HG03565 (cell line): ENCODE results near the gene OTOG.

Experiments
- ATAC-seq: cut with Tn5 transposase; IDR thresholded peaks from one replicate; pipeline ENCODE4 v1.9.1; 2021; ENCODE audit warnings: mild to moderate bottlenecking, moderate library complexity; ENCODE audit not compliant: unreplicated experiment

OTOG gene

DNA sequence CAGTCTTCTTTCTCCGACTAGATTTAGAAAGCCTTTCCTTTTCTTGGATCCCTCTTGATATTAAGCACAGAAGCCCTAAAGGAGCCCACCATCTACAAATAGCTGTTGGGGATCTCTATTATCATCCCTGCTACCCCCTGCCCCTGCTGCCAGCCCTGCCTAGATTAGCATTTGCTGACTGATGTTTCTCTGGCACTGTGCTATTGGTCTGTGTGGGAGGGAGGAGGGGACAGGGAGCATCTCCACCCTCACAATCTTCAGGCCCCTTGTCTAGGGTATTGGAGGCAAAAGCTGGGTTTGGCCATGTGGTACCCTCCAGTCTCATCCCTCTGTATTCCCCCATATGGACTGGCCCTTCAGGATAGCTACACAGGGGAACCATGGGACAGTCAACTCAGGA lies 9.0 kb upstream of the OTOG start:
- ATAC-seq = no peak

DNA sequence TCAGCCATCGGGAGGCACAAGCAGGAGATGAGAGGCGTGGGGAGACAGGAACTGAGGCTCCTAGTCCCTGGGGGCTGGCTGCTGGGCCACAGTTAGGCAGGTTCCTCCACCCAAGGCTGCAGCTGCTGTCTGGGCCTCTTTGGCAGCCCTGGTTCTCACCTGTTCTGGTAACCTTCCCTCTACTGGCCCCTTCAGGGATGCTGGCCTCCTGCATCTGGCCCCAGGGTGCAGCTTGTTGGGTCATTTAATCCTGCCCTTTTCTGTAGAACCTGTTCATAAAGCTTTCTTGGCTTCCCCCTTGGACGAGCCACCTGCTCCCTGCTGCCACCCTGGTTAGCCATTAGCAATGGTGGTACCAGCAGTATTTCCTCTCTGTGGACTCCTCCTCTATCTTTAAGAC lies 8.3 kb upstream of the OTOG start:
- no peak for ATAC-seq

DNA sequence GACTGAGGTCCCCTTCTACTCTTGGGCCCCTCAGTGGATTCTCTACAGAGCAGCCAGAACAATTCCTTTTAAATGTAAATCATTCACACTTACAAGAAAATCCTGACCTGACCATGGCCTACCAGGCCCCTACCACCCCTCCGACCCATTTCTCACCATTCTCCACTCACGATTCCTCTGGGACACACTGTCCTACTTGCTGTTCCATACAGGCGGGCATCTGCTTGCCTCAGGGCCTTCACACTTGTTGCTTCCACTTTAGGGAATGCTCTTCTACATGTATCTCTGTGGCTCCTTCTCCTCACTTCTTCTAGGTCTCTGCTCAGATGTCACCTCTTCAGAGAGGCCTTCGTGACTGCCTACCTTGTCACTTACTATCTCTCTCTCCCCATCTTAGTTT lies 6.3 kb upstream of the OTOG start:
- ATAC-seq = no peak

DNA sequence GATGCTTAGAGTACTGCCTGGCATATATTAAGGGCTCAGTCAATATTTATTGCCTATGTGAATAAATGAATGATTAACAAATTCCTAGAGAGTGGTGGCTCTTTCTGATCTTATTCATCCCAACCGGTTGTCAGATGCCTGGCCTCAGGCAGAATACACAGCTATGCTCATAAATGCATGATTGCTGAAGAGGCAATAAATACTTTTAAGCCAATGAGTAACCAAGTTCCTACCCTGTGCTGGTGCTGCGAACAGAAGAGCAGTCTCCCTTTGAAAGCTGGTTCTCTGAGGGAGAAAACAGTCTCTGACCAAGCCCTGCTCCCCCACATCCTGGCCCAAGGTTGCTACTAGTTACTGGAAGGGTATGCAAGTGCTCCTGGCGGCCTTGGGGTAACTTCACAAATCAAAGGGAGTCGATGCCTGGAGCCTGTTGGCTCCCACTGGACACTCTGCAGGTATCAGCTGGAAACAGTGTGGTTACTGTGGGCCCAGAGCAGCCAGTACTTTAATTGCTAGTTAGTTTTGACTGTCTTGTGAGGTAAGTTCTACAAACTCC lies 5.7 kb upstream of the OTOG start:
- ATAC-seq = no peak

DNA sequence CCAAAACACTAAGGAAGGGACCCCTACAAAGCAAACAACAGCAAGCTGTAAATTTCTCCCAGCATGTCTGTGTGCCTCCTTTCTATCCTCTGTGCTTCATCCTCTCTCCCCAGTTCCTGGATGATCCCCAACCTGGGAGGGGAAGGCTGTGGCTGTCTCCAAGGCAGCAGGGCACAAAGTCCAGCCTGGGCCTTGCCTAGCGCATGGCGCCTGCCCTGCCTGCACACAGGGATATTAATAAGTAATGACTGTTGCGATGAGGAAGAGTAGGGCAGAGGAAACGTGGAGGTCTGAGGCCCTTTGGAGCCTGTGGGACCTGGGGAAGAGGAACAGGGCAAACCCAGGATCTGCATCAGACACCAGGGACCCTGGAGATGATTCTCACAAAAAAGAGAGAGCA lies 4.8 kb upstream of the OTOG start:
- no peak for ATAC-seq

DNA sequence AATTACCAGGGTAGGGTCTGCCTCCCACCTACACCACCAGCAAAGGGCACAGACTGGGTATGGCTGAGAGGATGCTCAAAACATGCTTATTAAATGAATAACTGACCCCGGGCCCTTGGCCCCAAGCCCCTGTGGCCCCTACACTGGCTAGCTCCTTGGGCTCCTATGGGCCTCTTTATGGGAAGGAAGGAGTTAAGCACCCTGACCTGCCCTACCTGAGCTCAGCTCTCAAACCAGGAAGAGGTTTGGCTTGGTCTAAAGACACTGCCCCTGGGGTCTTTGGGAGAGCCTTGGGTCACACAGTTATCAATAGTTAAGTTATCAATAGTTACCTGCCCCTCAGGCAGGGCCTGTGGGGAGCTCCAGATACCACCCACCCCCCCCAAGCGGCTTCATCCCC lies 4.0 kb upstream of the OTOG start:
- ATAC-seq = no peak

DNA sequence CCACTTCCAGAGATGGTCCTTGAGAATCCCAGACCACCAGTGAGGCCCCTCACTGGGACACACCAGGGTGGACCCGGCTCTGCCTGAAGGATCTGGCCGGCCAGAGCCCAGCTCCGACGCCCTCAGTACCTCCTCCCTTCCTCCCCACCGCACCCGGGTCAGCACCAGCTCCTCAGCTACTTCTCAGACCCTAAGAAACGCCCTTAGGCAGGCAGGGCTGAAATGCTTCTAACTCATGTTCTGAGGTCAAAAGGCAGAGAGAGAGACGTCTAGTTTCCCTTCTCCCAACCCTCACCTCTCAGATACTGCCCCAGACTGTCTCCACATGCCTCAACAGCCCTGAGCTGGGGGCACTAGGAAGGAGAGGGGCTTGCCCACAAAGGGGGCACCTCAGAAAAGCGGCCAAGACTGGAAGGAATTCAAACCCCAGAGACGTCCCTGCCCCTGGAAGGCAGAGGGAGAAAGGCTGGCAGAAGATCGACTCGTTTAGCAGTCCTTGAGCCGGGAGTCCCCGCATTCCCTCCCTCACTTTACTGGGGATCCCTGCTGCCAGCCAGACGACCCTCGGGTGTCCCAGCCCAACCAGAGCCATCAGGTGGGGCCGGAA lies 3.4 kb upstream of the OTOG start:
- ATAC-seq = no peak

DNA sequence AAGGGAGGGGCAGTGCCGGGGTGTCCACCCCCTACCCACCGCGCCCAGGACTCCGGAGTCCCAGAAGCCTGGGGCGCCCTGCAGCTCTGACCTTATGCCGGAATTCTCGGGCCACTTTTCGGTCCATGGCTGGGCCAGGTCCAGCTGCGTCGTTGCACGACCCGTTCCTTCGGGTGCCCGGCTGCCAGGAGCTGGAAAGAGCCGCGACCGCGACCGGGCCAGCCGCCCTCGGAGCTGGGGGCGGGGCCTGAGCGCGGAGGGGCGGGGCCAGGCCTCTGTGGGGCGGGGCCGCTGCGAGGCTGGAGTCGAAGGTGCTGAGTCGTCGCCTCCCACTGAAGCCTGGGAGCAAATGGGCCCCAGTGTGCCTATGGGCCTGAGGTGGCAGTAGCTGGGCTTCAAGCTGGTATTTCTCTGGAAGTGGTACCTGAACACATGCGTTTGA lies 2.9 kb upstream of the OTOG start, which contains the start of gene USH1C:
Gene USH1C, minus strand, starts transcription at position 236 of the 442 bp plus-strand sequence. Its CDS starts 109 bp downstream, at position 127.
- no peak for ATAC-seq

DNA sequence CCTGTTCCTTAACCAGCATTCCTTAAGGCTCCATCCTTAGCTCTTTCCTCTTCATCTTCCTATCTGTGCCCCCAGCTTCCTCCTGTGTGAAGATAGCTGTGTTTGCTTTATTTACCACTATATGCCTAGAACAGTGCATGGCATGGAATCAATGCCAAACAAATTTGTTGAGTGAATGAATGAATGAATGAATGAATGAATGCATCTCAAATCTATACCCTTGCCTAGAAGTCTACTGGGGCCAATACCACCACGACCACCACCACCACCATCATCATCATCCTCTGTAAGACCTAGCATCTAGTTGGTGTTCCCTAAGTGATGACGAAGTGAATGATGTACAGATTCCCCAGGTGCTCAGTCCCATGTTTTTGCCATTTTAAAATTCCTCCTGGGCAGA lies 819 bp upstream of the OTOG start:
- ATAC-seq = no peak

DNA sequence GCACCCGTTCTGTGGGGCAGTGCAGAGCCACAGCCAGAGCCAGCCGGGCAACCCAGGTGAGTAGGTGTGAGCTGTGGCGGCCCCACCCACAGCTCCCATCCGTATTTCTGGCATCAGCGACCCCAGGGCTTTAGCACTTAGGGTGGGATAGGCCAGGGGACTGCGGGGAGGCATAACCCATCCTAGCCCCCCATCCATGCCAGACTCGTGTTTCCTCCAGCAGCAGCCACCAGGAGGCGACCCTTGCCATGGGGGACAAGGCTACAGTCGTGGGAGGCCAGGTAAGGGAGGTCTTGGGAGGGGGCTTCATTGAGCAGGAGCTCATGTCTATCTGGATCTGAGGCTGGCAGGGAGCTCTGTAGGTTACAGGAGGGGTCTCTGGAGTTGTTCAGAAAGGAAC lies 873 bp downstream of the OTOG start:
- ATAC-seq = no peak

DNA sequence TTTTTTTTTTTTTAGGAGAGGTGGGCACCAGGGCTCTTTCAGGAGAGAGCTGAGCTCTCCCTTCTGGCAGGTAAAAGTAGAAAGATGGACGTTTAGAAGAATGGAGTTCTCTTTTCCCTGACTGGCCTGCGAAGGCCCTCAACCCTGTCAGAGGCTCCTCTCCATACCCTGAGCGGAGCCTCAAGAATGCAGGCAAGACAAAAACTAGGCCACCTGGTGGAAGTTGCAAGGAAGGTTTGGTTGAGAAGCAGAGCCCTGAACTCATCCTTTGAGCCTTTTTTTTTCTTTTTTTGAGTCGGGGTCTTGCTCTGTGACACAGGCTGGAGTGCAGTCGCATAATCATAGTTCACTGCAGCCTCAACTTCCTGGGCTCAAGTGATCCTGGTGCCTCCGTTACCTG lies 1.4 kb downstream of the OTOG start:
- ATAC-seq = no peak

DNA sequence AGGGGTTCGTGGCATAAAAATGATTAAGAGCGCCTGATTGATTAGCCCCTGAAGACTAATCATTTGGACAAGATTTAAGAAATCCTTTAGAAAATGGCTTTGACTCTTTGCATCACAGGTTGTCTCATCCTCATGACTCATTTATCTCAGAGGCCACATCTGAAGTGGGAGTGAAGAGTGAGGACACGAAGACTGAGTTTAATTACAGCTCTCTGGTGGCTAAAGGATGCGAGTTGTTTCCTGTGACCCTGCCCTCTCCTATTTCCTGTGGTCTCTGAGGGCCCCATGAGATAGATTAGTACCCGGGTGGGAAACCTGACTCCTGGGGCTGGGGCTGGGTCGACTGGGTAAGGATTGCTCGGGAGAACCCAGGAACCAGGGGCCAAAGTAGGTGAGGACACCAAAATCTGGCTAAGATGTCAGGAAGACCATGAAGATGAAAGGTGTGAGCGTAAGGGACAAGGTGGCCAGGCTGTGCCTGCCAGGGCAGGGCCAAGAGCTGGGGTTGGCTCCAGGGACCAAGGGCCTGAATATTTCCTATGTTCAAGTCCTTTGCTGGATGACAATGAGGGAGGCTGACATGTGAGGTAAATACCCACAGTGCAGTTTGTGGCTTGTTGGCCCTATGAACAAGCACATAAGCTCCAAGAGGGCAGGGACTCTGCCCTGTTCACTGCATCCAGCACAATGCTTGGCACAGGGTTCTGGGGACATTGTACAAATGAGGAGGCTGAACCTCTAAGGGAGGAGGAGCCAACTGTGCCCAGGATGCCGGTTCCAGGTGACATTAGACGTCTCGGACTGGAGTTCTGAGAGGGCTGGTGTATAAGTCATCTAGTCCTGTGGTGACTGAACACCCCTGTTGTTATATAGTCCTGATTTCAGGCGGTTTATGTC lies 3.6 kb downstream of the OTOG start:
- no peak for ATAC-seq

DNA sequence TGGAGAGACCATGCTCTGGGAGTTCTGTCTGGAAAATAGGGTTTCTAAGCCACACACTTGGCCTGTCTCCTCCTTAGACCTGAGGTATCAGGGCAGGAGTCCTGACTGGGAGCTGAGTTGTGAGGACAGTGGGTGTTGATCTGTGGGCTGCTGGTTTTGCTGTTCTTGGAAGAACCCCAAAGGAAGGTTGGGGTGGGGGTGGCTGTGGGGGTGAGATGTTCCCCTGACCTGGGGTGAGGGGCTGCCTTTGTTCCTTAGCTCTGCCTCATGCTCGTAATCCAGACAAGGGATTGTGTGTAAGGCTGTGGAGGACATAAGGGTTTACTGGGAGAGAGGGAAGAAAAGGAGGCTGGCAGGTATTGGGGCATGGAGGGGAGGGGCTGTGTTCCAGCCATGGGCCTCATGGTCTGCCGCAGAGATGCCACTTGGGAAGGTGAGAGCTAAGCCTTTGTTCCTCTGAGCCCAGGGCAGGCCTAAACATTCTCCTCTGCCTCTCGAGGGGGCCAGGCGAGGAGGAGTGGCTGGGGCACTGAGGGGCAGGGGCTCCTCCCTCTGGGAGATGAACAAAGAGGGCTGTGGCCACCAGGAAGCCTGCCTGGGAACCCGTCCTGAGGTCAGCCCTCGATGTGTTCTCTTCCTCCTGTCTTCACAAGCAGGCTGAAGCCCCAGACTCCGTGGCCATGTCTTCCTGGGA lies 4.4 kb downstream of the OTOG start:
- ATAC-seq = no peak

DNA sequence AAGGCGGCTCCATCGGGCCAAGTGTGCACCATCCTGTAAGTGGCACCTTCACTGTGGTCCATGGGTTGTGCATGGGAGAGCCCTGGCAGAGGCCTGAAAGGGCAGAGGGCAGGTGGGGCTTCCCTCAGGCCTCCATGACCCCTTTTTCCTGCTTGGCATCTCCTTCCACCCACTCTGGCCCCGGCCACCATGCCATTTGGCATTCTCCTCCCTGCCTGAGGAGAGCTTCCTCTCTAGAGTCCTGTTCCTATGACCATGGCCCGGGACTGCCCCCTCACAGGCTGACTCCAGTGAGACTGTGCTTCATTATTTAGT lies 4.9 kb downstream of the OTOG start:
- no peak for ATAC-seq

DNA sequence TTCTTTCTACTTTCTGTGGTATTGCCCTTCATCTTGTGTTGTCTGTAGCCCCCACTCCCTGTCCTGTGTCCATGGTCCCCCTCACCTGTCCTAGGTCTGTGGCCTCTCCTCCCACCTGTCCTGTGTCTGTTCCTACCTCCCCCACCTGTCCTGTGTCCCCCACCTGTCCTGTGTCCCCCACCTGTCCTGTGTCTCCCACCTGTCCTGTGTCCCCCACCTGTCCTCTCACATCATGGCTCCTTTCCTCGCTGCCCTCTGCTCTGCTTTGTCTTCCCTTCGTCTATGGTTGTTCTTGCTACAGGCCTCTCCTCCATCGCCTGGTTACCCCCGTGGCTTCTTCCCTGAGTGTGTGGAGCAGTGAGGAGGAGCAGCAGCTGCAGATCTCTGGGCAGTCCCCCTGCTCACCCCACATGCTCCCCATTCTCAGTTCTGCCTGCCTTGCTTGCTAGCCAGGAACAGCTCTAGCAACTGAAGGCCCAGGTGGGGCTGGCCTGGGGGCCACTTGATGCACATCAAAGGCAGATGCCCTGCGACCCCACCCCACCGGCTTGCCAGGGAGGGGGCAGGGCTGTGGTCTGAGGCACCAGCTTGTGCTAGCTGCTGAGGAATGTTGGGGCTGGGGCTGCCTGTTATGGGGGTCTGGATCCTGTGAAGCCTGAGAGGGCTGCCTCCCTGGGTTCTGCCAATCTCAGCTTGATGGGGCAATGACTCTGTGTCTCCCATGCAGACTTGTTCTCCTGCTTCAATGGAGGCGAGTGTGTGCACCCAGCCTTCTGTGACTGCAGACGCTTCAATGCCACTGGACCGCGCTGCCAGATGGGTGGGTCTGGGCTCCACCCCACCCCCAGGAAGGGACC lies 5.6 kb downstream of the OTOG start:
- ATAC-seq = no peak

DNA sequence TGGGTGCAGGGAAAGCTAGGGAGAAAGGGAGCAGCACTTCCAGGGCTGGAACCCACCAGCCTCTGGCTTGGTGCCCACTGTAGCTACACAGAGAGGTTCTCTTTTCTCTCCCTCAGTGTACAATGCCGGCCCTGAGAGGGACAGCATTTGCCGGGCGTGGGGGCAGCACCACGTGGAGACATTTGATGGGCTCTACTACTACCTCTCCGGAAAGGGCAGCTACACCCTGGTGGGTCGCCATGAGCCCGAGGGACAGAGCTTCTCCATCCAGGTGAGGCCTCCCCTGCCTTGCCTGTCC lies 6.1 kb downstream of the OTOG start:
- no peak for ATAC-seq

DNA sequence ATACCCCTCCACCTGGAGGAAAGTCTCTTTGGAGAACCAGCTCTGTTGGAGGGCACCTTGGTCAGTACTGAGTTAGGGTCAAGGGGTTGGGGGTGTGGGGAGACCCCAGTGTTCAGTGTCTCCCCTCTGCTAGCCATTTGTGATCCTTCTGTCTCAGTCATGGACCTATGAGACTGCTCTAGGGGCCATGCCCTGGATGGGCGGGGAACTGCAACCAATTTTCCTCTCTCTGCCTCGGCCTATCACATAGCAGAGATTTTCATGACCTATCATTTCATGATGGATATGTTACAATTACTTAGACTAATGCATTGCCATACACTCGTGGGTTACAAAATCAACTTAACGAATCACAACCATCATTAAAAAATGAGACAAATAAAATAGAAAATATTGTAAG lies 7.4 kb downstream of the OTOG start:
- no peak for ATAC-seq

DNA sequence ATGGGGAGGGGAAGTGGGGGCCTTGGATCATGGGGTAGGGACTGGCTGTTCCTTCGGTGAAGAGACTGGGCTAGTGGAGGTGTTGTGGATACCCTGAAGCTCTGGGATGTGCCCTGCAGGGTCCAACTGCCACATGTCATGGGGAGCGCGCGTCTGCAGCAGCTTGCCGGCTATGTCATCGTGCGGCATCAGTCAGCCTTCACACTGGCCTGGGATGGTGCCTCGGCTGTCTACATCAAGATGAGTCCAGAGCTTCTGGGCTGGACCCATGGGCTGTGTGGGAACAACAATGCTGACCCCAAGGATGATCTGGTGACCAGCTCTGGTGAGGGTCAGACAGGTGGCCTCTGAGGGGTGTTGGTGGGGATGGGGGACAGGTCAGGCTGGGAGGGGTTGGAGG lies 9.9 kb downstream of the OTOG start:
- no peak for ATAC-seq

DNA sequence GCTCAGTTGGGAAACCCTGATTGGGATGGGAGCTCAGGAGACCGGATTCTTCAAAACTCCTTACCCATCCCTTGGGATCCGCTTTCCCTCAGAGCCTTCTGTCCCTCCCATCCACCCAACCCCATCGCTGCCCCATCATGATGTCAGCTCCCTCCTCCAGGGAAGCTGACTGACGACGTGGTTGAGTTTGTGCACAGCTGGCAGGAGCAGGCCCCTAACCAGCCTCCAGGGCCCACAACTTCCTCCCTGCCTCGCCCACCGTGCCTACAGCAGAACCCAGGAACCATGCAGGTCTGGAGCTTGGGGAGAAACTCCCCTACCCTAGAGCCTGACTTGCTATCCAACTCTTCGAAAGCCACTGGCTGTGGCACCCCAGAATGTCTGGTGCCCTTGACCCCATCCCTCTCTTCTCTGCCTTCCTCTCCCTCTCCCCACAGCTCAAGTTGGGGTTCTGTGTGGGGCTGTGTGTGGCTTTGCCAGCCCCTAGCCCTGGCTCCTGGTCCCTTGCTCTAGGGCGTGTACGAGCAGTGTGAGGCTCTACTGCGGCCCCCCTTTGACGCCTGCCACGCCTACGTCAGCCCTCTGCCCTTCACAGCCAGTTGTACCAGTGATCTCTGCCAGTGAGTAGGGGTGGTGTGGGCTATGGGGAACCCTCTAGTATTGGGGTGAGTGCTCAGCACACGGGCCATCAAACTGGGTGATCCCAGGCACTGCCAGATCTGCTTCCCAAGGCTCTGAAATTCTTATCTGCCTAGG lies 11.1 kb downstream of the OTOG start:
- no peak for ATAC-seq

DNA sequence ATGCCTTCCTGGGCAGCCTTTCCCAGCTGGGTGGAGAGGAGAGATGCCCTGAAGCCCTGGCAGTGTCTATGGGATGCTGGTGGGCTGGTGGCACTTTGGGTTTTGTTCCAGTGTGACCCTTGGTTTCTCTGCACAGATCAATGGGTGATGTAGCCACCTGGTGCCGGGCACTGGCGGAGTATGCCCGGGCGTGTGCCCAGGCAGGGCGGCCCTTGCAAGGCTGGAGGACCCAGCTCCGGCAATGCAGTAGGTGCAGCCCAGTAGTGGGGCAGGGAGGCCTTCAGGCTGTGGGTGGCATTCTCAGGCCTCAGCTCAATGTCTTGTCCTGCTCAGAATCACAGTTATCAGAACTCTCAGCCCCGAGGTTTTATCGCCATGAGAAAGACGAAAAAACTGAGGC lies 11.9 kb downstream of the OTOG start:
- no peak for ATAC-seq
